Heart left ventricle (tissue), 13 donors: ENCODE results near the gene FGF19.

Experiments used
- CTCF ChIP-seq, 12 donors: fragments of 200-600 bp; sonication (generic) in 4 of 12; IDR thresholded peaks; one replicate each; pipeline versions ENCODE4 v1.5.0 to v1.8.0; 2018 to 2022; ENCODE audit warnings: antibody characterized with exemption in 12 of 12, mild to moderate bottlenecking in 5 of 12
- POLR2A ChIP-seq, 2 donors: fragments of 450-650 bp; IDR thresholded peaks; one replicate each; pipeline ENCODE4 v1.6.1; 2017; ENCODE audit warnings: antibody characterized with exemption in 2 of 2, mild to moderate bottlenecking in 2 of 2, moderate library complexity in 2 of 2
- donor health status: ischemic (EF 13 %, LVEDD 7.1; RV severe dilation, severe dysfunction).
- donor health status: DM: no; HTN: yes; CAD: no.
- donor health status: DM: no; HTN: no; CAD: no.
- donor health status: ischemic (EF 25% LVEDD 6.9; RV normal size, moderate dysfunction).
- donor health status: ischemic (EF 25% LVEDD 5.7; RV mildly dilated, moderate dysfunction).
- donor health status: ischemic (EF 35%, LVEDD 5.7; RV mildly dilated, moderate dysfunction).
- donor health status: nonischemic (EF 11% LVEDD 7.7; RV severe dilation, severe dysfunction).
- donor health status: DM: yes; HTN: yes; CAD: no.
- donor health status: PGD.
- donor health status: ischemic (EF 29% LVEDD 5.4; RV normal size, mild dysfunction).
- donor health status: nonischemic (EF 23%, LVEDD 6.1; RV moderate dilation, normal function).

GRCh38 chr11:69731110-69731509, 27.3 kb upstream of the FGF19 start:
- TF ChIP-seq POLR2A (IDR thresholded peaks at IDR 0.05) (no peak), CTCF (IDR thresholded peaks at IDR 0.05) (no peak)
